ENCODE results near the gene IL1R1. TPM values are rescaled to one million over a fixed set of nuclear protein-coding genes. Genes with fewer than 3 reads are reported as not detected.

Gene IL1R1
- total and polyA plus RNA-seq, 10 donors = 7.6 to 163 (median 73.3) TPM

DNA sequence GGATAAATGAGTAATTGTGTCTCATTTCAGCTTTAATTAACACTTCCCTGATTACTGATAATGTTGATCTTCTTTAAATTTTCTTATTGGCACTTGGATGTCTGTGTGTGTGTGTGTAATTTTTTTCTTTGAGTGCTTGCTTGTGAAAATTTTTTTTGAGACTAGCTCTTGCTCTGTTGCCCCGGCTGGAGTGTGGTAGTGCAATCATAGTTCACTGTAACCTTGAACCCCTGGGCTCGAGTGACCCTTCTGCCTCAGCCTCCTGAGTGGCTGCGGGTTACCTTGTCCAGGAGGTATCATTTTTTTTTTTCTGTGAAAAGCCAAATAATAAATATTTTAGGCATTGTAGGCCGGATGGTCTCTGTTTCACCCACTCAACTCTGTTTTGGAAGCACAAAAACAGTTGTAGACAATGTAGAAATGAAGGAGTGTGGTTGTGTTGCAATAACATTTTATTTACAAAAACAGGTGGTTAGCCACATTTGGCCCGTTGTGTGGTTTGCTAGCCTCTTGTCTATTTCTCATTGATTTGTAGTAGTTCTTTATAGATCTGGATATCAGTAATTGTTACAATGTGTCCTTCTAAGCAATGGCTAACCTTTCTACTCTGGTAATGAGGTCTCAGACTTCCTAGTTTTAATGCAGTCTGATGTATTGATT, 52.2 kb downstream of the IL1R1 start:
- TF ChIP-seq POLR2AphosphoS5 (IDR thresholded peaks at IDR 0.05) = no peak
- TF ChIP-seq, protein P1, sequence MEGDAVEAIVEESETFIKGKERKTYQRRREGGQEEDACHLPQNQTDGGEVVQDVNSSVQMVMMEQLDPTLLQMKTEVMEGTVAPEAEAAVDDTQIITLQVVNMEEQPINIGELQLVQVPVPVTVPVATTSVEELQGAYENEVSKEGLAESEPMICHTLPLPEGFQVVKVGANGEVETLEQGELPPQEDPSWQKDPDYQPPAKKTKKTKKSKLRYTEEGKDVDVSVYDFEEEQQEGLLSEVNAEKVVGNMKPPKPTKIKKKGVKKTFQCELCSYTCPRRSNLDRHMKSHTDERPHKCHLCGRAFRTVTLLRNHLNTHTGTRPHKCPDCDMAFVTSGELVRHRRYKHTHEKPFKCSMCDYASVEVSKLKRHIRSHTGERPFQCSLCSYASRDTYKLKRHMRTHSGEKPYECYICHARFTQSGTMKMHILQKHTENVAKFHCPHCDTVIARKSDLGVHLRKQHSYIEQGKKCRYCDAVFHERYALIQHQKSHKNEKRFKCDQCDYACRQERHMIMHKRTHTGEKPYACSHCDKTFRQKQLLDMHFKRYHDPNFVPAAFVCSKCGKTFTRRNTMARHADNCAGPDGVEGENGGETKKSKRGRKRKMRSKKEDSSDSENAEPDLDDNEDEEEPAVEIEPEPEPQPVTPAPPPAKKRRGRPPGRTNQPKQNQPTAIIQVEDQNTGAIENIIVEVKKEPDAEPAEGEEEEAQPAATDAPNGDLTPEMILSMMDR (IDR thresholded peaks at IDR 0.05 in 8 of 11, conservative IDR thresholded peaks at IDR 0.05 in 3 of 11) = no peak
- intact Hi-C loops (cut with DNase I; ENCODE audit: low total_unique reads) = no loop called here
- Histone ChIP-seq H3K27ac (no peak overlapping the region), H3K9me3 (no peaks in the 10 kb centered on the region), H3K27me3 (replicated peaks in 1 of 7) (no peaks in the 10 kb centered on the region), H3K36me3 (no peaks in the 10 kb centered on the region), H3K4me1 (no peaks in the 10 kb centered on the region), H3K4me3 (no peak overlapping the region)
- 60 to 85% (median 74%) methylated on average over 5 of the region's 5 CpGs for WGBS, 5 donors
- no peak for DNase-seq

DNA sequence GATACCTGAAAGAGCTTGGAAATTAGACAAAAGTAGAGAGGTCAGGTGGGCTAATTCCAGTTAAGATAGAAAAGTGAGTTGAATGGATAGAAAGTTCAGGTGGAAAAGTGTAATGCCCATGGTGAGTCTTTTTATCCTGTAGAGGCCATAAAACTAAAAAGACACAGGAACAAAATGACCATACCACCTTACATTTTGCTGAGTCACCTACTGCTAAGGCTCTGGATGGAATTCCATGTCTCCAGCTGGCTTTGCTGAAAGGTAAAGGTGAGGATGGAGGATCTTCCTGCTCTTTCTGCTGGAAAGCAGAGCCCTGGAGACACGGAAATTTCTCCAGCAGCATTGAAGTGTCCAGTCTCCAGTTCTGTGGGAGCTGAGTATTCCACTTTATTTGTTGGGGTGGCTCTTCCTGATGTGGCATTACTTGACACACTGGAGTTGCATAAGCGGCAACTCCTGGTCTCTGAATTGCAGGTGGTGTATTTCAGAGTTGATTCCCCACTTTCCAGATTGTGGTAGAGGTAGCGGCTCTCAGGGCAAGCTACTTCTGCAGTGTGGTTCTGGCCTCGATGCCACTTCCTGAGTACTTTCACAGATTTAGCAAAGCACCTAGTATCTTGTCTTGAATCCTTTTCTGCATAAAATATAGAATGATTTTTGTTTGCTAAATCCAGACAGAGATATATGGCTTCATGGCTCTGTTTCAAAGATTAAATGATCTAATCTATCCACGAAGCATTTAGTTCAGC, 55.0 kb downstream of the IL1R1 start:
- Histone ChIP-seq H3K9me3 (no peaks in the 10 kb centered on the region), H3K27me3 (replicated peaks in 1 of 7) (no peaks in the 10 kb centered on the region), H3K4me1 (no peaks in the 10 kb centered on the region), H3K36me3 (no peaks in the 10 kb centered on the region), H3K4me3 (no peak overlapping the region), H3K27ac (no peak overlapping the region)
- DNase-seq = no peak
- WGBS, 5 donors = 62 to 76% (median 72%) methylated on average over 5 of the region's 5 CpGs
- intact Hi-C loops (cut with DNase I; ENCODE audit: low total_unique reads) = no loop called here
- TF ChIP-seq POLR2A (IDR thresholded peaks at IDR 0.05) = no peak
- TF ChIP-seq, protein P1 (IDR thresholded peaks at IDR 0.05 in 8 of 11, conservative IDR thresholded peaks at IDR 0.05 in 3 of 11) = no peak

DNA sequence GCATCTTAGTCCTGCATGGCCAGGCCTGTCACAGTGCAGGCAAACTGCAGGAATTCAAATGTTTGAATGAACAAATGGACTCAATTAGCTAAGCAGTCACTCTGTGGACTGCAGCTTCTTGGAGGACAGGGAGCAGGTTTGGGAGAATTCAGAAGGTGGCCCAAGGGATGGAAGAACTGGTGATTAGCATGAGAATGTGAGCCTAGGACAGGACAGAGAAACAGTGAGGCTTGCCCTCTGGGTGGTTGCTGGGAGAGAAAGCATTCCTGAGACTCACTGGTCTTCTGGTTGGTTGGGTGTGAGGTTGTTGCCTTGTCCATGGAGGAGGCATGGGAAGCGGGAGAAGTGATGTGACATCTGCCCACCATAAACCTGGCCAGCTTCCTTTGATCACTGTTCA, 58.0 kb downstream of the IL1R1 start:
- WGBS, 5 donors = 93 to 100% (median 100%) methylated on average over 1 of the region's 1 CpG
- H3K27me3 ChIP-seq (replicated peaks in 1 of 7) = no peaks in the 10 kb centered on the region
- peaks cover 0 to 6% (median 0%) of the 10 kb centered on the region in 8 donors for H3K9me3 ChIP-seq
- intact Hi-C loops (cut with DNase I; ENCODE audit: low total_unique reads) = no loop called here
- H3K36me3 ChIP-seq = no peaks in the 10 kb centered on the region
- H3K4me3 ChIP-seq = no peak overlapping the region
- DNase-seq = no peak
- TF ChIP-seq, protein P1 (IDR thresholded peaks at IDR 0.05 in 8 of 11, conservative IDR thresholded peaks at IDR 0.05 in 3 of 11) = no peak
- no peaks in the 10 kb centered on the region for H3K4me1 ChIP-seq
- H3K27ac ChIP-seq = no peak overlapping the region

- H3K27me3 ChIP-seq (replicated peaks in 1 of 7) = no peaks in the 10 kb centered on the region
- peaks cover 0 to 6% (median 0%) of the 10 kb centered on the region in 8 donors for H3K9me3 ChIP-seq
- H3K36me3 ChIP-seq = no peaks in the 10 kb centered on the region
- intact Hi-C loops (cut with DNase I; ENCODE audit: low total_unique reads) = no loop called here
- no peak for DNase-seq
- no peak overlapping the region for H3K27ac ChIP-seq
- no peak for TF ChIP-seq POLR2AphosphoS5 (IDR thresholded peaks at IDR 0.05)
- TF ChIP-seq POLR2A (IDR thresholded peaks at IDR 0.05) = no peak
- TF ChIP-seq, protein P1 (IDR thresholded peaks at IDR 0.05 in 8 of 11, conservative IDR thresholded peaks at IDR 0.05 in 3 of 11) = no peak
- no peak overlapping the region for H3K4me3 ChIP-seq
- no peaks in the 10 kb centered on the region for H3K4me1 ChIP-seq
Observed at GRCh38 chr2:102204638-102205037, 62.1 kb downstream of the IL1R1 start.

Data from spleen (tissue), 11 donors.